ENCODE results near the gene GLCCI1. TPM values are rescaled to one million over a fixed set of nuclear protein-coding genes. Genes with fewer than 3 reads are reported as not detected.
"Not testable (repeated sequence)": the region's sequence is repeated elsewhere in the genome, so short reads cannot be mapped to it uniquely, and the experiment has no call there.

The GLCCI1 gene
- total and polyA plus RNA-seq, 2 donors, result 5.0 to 33.4 TPM

- Histone ChIP-seq H3K4me1 (ENCODE audit: insufficient read depth) (no peaks in the 10 kb centered on the region), H3K27ac (ENCODE audit: low read depth) (no peak overlapping the region), H3K4me3 (ENCODE audit: low read depth, low read length) (no peak overlapping the region), H3K36me3 (ENCODE audit: insufficient read depth) (no peaks in the 10 kb centered on the region)
- DNase-seq (ENCODE audit: extremely low spot score), result no peak
Measured at GRCh38 chr7:7988706-7989105, 20.1 kb downstream of the GLCCI1 start.

- no peaks in the 10 kb centered on the region for H3K4me1 ChIP-seq (ENCODE audit: insufficient read depth)
- DNase-seq (ENCODE audit: extremely low spot score), result no peak
- H3K27ac ChIP-seq (ENCODE audit: low read depth), result no peak overlapping the region
- H3K4me3 ChIP-seq (ENCODE audit: low read depth, low read length), result no peak overlapping the region
- 98% methylated on average over 1 of the region's 1 CpG for WGBS
- no peaks in the 10 kb centered on the region for H3K36me3 ChIP-seq (ENCODE audit: insufficient read depth)
Measured at GRCh38 chr7:7989133-7989532, 20.5 kb downstream of the GLCCI1 start.

DNA sequence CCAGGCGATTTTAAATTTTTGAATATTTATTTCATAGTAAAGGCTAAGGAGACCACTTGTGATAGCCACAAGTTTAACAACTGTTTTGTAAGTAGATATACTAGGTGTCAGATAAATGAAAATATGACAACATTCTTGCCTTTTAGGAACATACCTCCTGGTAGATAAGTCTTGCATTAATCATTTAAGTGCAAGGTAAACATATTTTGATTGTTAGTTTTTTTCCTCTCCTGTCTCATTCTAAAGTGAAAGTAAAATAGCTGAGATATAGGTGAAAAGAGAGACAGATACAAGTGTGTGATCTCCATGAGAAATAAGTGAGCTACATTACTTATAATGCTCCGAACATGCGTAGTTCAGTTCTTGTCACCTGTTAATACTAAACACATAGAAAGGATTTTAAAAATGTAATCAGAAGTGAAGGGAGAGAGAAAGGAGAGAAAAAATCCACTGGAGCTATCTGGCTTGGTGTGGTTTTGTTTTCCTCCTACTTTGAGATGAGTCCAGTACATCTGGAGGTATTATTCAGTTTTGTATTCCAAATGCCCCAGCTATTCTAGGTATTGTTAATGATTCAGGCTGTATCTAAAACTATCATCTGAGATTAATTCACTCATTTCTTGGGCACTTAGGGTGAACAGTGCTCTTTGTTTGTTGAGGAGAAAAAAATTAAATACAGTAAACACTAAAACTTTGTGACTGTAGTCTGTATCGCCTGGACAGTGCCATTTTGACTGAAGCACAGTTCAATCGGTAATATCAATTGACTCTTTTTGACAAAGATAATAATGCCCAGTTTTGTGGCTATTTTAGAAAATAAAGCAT lies 21.2 kb downstream of the GLCCI1 start:
- DNase-seq (ENCODE audit: extremely low spot score), result no peak
- WGBS, result 88% methylated on average over 5 of the region's 5 CpGs
- Histone ChIP-seq H3K36me3 (ENCODE audit: insufficient read depth) (no peaks in the 10 kb centered on the region), H3K27ac (ENCODE audit: low read depth) (peak overlapping the region; percentile 38), H3K4me1 (ENCODE audit: insufficient read depth) (no peaks in the 10 kb centered on the region), H3K4me3 (ENCODE audit: low read depth, low read length) (peak overlapping the region; percentile 9)

GRCh38 chr7:7990441-7990761 lies 21.8 kb downstream of the GLCCI1 start:
- no peaks in the 10 kb centered on the region for H3K4me1 ChIP-seq (ENCODE audit: insufficient read depth)
- DNase-seq (ENCODE audit: extremely low spot score), result no peak
- peak overlapping the region; percentile 23 for H3K27ac ChIP-seq (ENCODE audit: low read depth)
- 92% methylated on average over 2 of the region's 2 CpGs for WGBS
- no peaks in the 10 kb centered on the region for H3K36me3 ChIP-seq (ENCODE audit: insufficient read depth)
- H3K4me3 ChIP-seq (ENCODE audit: low read depth, low read length), result no peak overlapping the region

DNA sequence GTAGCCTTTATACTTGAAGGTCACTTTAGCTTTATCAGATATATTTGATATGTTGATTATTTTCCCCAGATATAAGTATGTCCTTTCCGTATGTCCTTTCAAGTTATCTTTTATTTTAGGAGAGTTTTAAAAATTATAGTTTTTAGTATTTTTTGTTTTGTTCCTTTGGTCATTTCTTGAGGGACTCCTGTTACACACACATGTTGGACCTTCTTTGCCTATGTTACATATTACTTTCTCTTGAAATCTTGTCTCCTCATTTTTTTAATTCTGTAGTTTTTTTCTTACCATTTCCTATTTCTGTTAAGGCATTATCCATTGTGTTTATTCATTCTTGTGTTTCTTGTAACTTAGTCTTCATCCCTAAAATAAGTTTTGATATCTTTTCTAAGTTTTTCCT lies 23.9 kb downstream of the GLCCI1 start:
- Histone ChIP-seq H3K27ac (ENCODE audit: low read depth) (no peak overlapping the region), H3K4me1 (ENCODE audit: insufficient read depth) (no peaks in the 10 kb centered on the region), H3K4me3 (ENCODE audit: low read depth, low read length) (no peak overlapping the region), H3K36me3 (ENCODE audit: insufficient read depth) (no peaks in the 10 kb centered on the region)
- no peak for DNase-seq (ENCODE audit: extremely low spot score)
- WGBS, result 99% methylated on average over 1 of the region's 1 CpG

DNA sequence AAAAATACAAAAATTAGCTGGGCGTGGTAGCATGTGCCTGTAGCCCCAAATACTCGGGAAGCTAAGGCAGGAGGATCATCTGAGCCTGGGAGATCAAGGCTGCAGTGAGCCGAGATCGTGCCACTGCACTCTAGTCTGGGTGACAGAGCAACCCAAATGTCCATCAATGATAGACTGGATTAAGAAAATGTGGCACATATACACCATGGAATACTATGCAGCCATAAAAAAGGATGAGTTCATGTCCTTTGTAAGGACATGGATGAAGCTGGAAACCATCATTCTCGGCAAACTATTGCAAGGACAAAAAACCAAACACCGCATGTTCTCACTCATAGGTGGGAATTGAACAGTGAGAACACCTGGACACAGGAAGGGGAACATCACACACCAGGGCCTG lies 26.8 kb downstream of the GLCCI1 start:
- not testable (repeated sequence) for H3K4me1 ChIP-seq (ENCODE audit: insufficient read depth); DNase-seq (ENCODE audit: extremely low spot score); H3K4me3 ChIP-seq (ENCODE audit: low read depth, low read length); H3K36me3 ChIP-seq (ENCODE audit: insufficient read depth); H3K27ac ChIP-seq (ENCODE audit: low read depth)
- 98% methylated on average over 6 of the region's 6 CpGs for WGBS

DNA sequence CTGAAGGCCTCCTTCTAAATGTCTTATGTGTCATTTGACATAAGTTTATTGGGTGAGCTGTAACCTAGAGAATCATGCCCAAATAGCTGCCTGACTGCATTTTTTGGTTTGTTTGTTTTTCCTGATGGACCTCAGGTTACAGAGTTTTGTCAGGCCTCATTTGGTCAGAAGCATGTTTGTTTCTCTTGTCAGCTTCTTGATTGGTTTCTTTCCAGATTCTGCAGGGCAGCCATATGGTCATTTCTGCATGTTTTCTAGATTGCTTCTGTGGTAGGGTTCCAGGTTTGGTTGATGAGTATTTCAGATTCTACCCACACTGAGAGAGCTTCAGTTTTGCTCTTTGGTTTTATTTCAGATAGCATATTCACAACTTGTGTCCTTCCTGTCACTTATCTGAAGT lies 28.0 kb downstream of the GLCCI1 start:
- H3K4me1 ChIP-seq (ENCODE audit: insufficient read depth), result no peaks in the 10 kb centered on the region

GRCh38 chr7:8000315-8000941 lies 31.8 kb downstream of the GLCCI1 start:
- Histone ChIP-seq H3K4me3 (ENCODE audit: low read depth, low read length) (no peak overlapping the region), H3K27ac (ENCODE audit: low read depth) (no peak overlapping the region), H3K36me3 (ENCODE audit: insufficient read depth) (no peaks in the 10 kb centered on the region), H3K4me1 (ENCODE audit: insufficient read depth) (no peaks in the 10 kb centered on the region)
- 37% methylated on average over 1 of the region's 1 CpG for WGBS
- DNase-seq (ENCODE audit: extremely low spot score), result no peak

More for the DNA sequence above, 28.0 kb downstream of the GLCCI1 start:
- no peak overlapping the region for H3K27ac ChIP-seq (ENCODE audit: low read depth)
- H3K36me3 ChIP-seq (ENCODE audit: insufficient read depth), result no peaks in the 10 kb centered on the region
- DNase-seq (ENCODE audit: extremely low spot score), result peak; percentile 39
- no peak overlapping the region for H3K4me3 ChIP-seq (ENCODE audit: low read depth, low read length)

GRCh38 chr7:8003077-8003476 lies 34.5 kb downstream of the GLCCI1 start:
- no peaks in the 10 kb centered on the region for H3K4me1 ChIP-seq (ENCODE audit: insufficient read depth)
- 82% methylated on average over 3 of the region's 3 CpGs for WGBS

GRCh38 chr7:8005279-8005678 lies 36.7 kb downstream of the GLCCI1 start:
- Histone ChIP-seq H3K4me3 (ENCODE audit: low read depth, low read length) (no peak overlapping the region), H3K4me1 (ENCODE audit: insufficient read depth) (no peaks in the 10 kb centered on the region), H3K27ac (ENCODE audit: low read depth) (no peak overlapping the region), H3K36me3 (ENCODE audit: insufficient read depth) (peaks cover 7% of the 10 kb centered on the region)
- 65% methylated on average over 1 of the region's 1 CpG for WGBS
- DNase-seq (ENCODE audit: extremely low spot score), result no peak

More at GRCh38 chr7:8003077-8003476, 34.5 kb downstream of the GLCCI1 start:
- Histone ChIP-seq H3K36me3 (ENCODE audit: insufficient read depth) (peaks cover 3% of the 10 kb centered on the region), H3K4me3 (ENCODE audit: low read depth, low read length) (no peak overlapping the region), H3K27ac (ENCODE audit: low read depth) (no peak overlapping the region)
- no peak for DNase-seq (ENCODE audit: extremely low spot score)

DNA sequence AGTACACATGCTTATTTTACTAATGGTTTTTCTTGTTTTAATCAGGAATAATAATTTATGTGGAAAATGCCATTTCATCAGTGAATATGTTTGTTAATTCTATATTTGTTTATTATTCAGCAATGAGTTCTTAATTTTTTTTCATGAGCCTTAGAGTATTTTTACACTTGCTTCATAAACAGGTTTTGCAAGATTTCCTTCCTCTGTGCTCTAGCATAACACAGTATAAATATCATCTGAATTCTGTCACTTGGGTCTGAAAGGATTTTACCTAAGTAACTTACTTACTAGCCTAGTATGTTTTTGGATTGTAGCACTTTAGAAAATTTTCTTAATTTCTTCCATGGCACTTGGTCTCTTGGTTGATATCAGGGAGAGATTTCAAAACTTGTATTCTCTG lies 45.8 kb downstream of the GLCCI1 start:
- H3K4me3 ChIP-seq (ENCODE audit: low read depth, low read length), result no peak overlapping the region
- H3K27ac ChIP-seq (ENCODE audit: low read depth), result no peak overlapping the region
- DNase-seq (ENCODE audit: extremely low spot score), result no peak
- peaks cover 1% of the 10 kb centered on the region for H3K36me3 ChIP-seq (ENCODE audit: insufficient read depth)
- peaks cover 1% of the 10 kb centered on the region for H3K4me1 ChIP-seq (ENCODE audit: insufficient read depth)

GRCh38 chr7:8015100-8015745 lies 46.6 kb downstream of the GLCCI1 start:
- no peak overlapping the region for H3K27ac ChIP-seq (ENCODE audit: low read depth)
- no peak for DNase-seq (ENCODE audit: extremely low spot score)
- H3K4me1 ChIP-seq (ENCODE audit: insufficient read depth), result peaks cover 1% of the 10 kb centered on the region
- WGBS, result 94% methylated on average over 1 of the region's 1 CpG
- H3K4me3 ChIP-seq (ENCODE audit: low read depth, low read length), result no peak overlapping the region
- H3K36me3 ChIP-seq (ENCODE audit: insufficient read depth), result peaks cover 1% of the 10 kb centered on the region

DNA sequence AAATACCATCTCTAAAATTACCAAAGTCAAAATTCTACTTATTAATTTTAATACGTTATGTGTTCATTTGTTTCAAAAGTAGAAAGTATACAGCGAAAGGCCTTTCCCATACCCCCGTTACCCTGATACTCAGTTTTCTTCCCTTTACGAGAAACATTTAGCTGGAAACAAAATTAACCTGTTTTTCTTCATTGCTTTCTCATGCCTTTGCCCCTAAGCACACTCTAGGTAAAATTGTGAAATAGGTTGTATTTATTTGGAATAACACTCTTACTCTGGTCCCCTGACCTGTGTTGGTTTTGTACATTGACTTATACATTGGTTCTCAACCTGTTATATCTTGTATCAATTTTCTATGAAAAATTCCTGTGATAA lies 47.1 kb downstream of the GLCCI1 start:
- H3K4me1 ChIP-seq (ENCODE audit: insufficient read depth), result peaks cover 1% of the 10 kb centered on the region
- peaks cover 1% of the 10 kb centered on the region for H3K36me3 ChIP-seq (ENCODE audit: insufficient read depth)
- WGBS, result 98% methylated on average over 4 of the region's 4 CpGs
- no peak overlapping the region for H3K27ac ChIP-seq (ENCODE audit: low read depth)
- H3K4me3 ChIP-seq (ENCODE audit: low read depth, low read length), result no peak overlapping the region
- DNase-seq (ENCODE audit: extremely low spot score), result no peak

- H3K27ac ChIP-seq (ENCODE audit: low read depth), result no peak overlapping the region
- H3K4me1 ChIP-seq (ENCODE audit: insufficient read depth), result peaks cover 1% of the 10 kb centered on the region
- 85% methylated on average over 1 of the region's 1 CpG for WGBS
- no peak for DNase-seq (ENCODE audit: extremely low spot score)
- H3K4me3 ChIP-seq (ENCODE audit: low read depth, low read length), result no peak overlapping the region
- H3K36me3 ChIP-seq (ENCODE audit: insufficient read depth), result peaks cover 1% of the 10 kb centered on the region
Measured at GRCh38 chr7:8017423-8017822, 48.8 kb downstream of the GLCCI1 start.
